Endothelial cell of umbilical vein (primary cell): ENCODE results near the gene ZNF425. TPM values are rescaled to one million over a fixed set of nuclear protein-coding genes. Genes with fewer than 3 reads are reported as not detected.

Experiments
- BruUV-seq: library from RNA; stranded (reverse); fragments of 400-500 nt; replicated peaks from 2 replicates; lab custom pipeline; 2021; lab: Mats Ljungman, UMichigan
- CTCF ChIA-PET: fragments of 300-600, 350-600 bp; sonication (Branson Sonifier 250); formaldehyde crosslinking; loops from one replicate; lab custom pipeline; 2021; ENCODE audit warnings: antibody characterized with exemption, inconsistent platforms; lab: Charles Lee
- POLR2A ChIA-PET: fragments of 300-600, 350-600 bp; sonication (Branson Sonifier 250); formaldehyde crosslinking; loops from one replicate; lab custom pipeline; 2021; ENCODE audit warnings: antibody characterized with exemption, inconsistent platforms; lab: Charles Lee
- DNase-seq: peaks from one replicate; pipeline ENCODE4 v3.0.0-alpha.2; 2011; ENCODE audit warnings: low read depth, low spot score
- FAIRE-seq: peaks from 2 replicates; lab custom pipeline; 2011; peaks lifted over from hg19 to GRCh38; lab: Jason Lieb, UNC
- H2AFZ ChIP-seq: 2 replicates; pipeline ENCODE4 v1.6.0; 2012; ENCODE audit warnings: low read depth, low read length, control low read depth, inconsistent platforms
- H3K27ac ChIP-seq: 2 replicates; pipeline ENCODE4 v1.5.1; 2011; ENCODE audit warnings: low read depth, mild to moderate bottlenecking, control low read depth, low read length, moderate library complexity; ENCODE audit not compliant: insufficient read depth
- H3K27me3 ChIP-seq, 2 experiments: 2 replicates each; pipeline versions ENCODE4 v1.6.0 to v1.6.1; 2011; ENCODE audit warnings: low read length in 2 of 2, mixed read lengths in 1 of 2; ENCODE audit not compliant: control insufficient read depth in 2 of 2, insufficient read depth in 2 of 2
- H3K36me3 ChIP-seq, 2 experiments: 2 replicates in 1 of 2; 3 replicates in 1 of 2; pipeline ENCODE4 v1.5.1; 2011; ENCODE audit warnings: low read length in 2 of 2, mild to moderate bottlenecking in 1 of 2, moderate library complexity in 1 of 2; ENCODE audit not compliant: control insufficient read depth in 2 of 2, insufficient read depth in 2 of 2; ENCODE audit errors: extremely low read depth in 1 of 2
- H3K4me1 ChIP-seq: 3 replicates; pipeline ENCODE4 v1.5.1; 2011; ENCODE audit warnings: mild to moderate bottlenecking, low read length; ENCODE audit not compliant: control insufficient read depth, insufficient read depth; ENCODE audit errors: extremely low read depth
- H3K4me2 ChIP-seq: 2 replicates; pipeline ENCODE4 v1.6.1; 2011; ENCODE audit warnings: low read length, control low read depth, mixed read lengths; ENCODE audit not compliant: insufficient read depth
- H3K4me3 ChIP-seq, 3 experiments: fragments of 200-600 bp in 1 of 3; sonication (generic), shearing (Covaris generic) in 1 of 3; replicated peaks in 1 of 3; 2 replicates each; pipeline ENCODE4 v1.5.1; 2011 to 2016; ENCODE audit warnings: control low read depth in 3 of 3, low read length in 3 of 3, mild to moderate bottlenecking in 2 of 3, inconsistent platforms in 1 of 3, low read depth in 1 of 3, moderate library complexity in 1 of 3; ENCODE audit not compliant: insufficient read depth in 1 of 3
- H3K79me2 ChIP-seq: 2 replicates; pipeline ENCODE4 v1.6.0; 2012; ENCODE audit warnings: low read length, inconsistent platforms; ENCODE audit not compliant: control insufficient read depth, insufficient read depth
- H3K9ac ChIP-seq: replicated peaks from 2 replicates; pipeline ENCODE3; 2011; ENCODE audit warnings: low read length, control low read depth; ENCODE audit not compliant: insufficient read depth; ENCODE audit errors: extremely low read depth
- H3K9me1 ChIP-seq: replicated peaks from 3 replicates; pipeline ENCODE4 v1.6.0; 2011; ENCODE audit warnings: mild to moderate bottlenecking, low read length; ENCODE audit not compliant: control insufficient read depth, insufficient read depth; ENCODE audit errors: extremely low read depth
- H3K9me3 ChIP-seq: replicated peaks from 2 replicates; pipeline ENCODE4 v1.5.1; 2012; ENCODE audit warnings: low read length, inconsistent platforms; ENCODE audit not compliant: control insufficient read depth, insufficient read depth
- H4K20me1 ChIP-seq: replicated peaks from 2 replicates; pipeline ENCODE3; 2011; ENCODE audit warnings: mild to moderate bottlenecking, low read length; ENCODE audit not compliant: control insufficient read depth, insufficient read depth; ENCODE audit errors: extremely low read depth
- CTCF ChIP-seq, 2 donors: IDR thresholded peaks; 1 replicate in 1 of 2; 2 replicates in 1 of 2; pipeline ENCODE4 v1.5.1; 2011; ENCODE audit warnings: low read length in 2 of 2, mild to moderate bottlenecking in 2 of 2, moderate library complexity in 2 of 2, control low read depth in 1 of 2, inconsistent platforms in 1 of 2, low read depth in 1 of 2; ENCODE audit not compliant: insufficient read depth in 1 of 2; ENCODE audit errors: extremely low read depth in 1 of 2
- EZH2 ChIP-seq: IDR thresholded peaks from 2 replicates; pipeline ENCODE4 v1.6.1; 2012; ENCODE audit warnings: borderline replicate concordance, low read depth, mild to moderate bottlenecking, moderate library complexity, low read length, inconsistent platforms; ENCODE audit not compliant: severe bottlenecking
- FOS ChIP-seq: IDR thresholded peaks from 2 replicates; pipeline ENCODE4 v1.6.1; 2011; ENCODE audit warnings: mild to moderate bottlenecking, low read length, moderate library complexity, borderline replicate concordance; ENCODE audit not compliant: insufficient read depth
- GATA2 ChIP-seq: IDR thresholded peaks from 2 replicates; pipeline ENCODE4 v1.7.0; 2011; ENCODE audit warnings: low read depth, mild to moderate bottlenecking, moderate library complexity, mixed read lengths, low read length; ENCODE audit not compliant: insufficient read length, insufficient read depth
- JUN ChIP-seq: IDR thresholded peaks from 2 replicates; pipeline ENCODE4 v1.6.1; 2011; ENCODE audit warnings: borderline replicate concordance, low read depth; ENCODE audit not compliant: insufficient read length, insufficient read depth
- MYC ChIP-seq: IDR thresholded peaks from one replicate; pipeline ENCODE4 v1.6.1; 2011; ENCODE audit warnings: mild to moderate bottlenecking, low read depth, low read length
- POLR2A ChIP-seq: IDR thresholded peaks from 2 replicates; pipeline ENCODE4 v1.6.1; 2012; ENCODE audit warnings: low read depth, mild to moderate bottlenecking, control low read depth, low read length
- POLR2AphosphoS5 ChIP-seq: IDR thresholded peaks from 2 replicates; pipeline ENCODE4 v1.6.1; 2012; ENCODE audit warnings: low read depth, mild to moderate bottlenecking, control low read depth, low read length, moderate library complexity; ENCODE audit not compliant: insufficient read depth
- dilution Hi-C: fragments of 300-500 bp; cut with MboI; formaldehyde crosslinking; loops from one replicate; pipeline ENCODE4 v1.15.0; 2019; ENCODE audit warnings: low sequenced_read_pairs; ENCODE audit not compliant: extremely low pct_ligation_motif_present
- intact Hi-C: fragments of 100-400 bp; cut with micrococcal nuclease; formaldehyde crosslinking; loops from one replicate; pipeline ENCODE4 v1.10.0; 2022
- polyA plus RNA-seq, 4 experiments: library from polyadenylated mRNA; depleted of rRNA in 3 of 4; stranded (reverse) in 3 of 4; unstranded in 1 of 4; fragments of >200 nt; gene quantifications; 2 replicates each; pipeline versions ENCODE4 v1.2.1 to v1.2.3, GENCODE V29; 2011 to 2012; ENCODE audit warnings: missing spikeins in 1 of 4
- total RNA-seq: library from RNA; stranded (reverse); gene quantifications from 2 replicates; pipeline ENCODE4 v1.2.3, GENCODE V29; 2021
- TF ChIP-seq, protein P1 (sequence below): IDR thresholded peaks from 2 replicates; pipeline ENCODE4 v1.6.1; 2011; ENCODE audit not compliant: insufficient read depth, insufficient read length

The ZNF425 gene
- total and polyA plus RNA-seq, 2 donors (not counting 3 experiments of a cell fraction or from before 2014, with no cell fraction given) = 0.68 to 0.93 TPM

DNA sequence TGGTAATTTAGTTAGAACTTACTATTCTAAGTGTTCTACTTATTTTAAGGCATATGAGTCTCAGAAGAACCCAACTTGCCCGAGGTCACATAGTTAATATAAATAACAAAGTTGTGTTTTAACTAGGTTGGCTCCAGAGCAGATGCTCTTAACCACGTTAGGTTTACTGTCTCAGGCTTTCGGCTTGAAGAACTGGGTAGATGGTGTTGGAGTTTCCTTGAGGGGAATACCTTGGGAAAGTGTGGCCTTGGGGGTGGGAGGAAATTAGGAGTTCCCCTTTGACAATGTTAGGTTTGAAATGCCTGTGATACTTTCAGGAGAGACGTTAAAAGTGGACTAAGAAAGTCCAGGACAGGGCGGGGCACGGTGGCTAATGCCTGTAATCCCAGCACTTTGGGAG, 30.8 kb upstream of the ZNF425 start:
- no peak overlapping the region for H3K9ac ChIP-seq
- no peaks in the 10 kb centered on the region for H3K9me1 ChIP-seq
- H3K27ac ChIP-seq = no peak overlapping the region
- BruUV-seq = no TSS peak
- no peaks in the 10 kb centered on the region for H3K27me3 ChIP-seq
- TF ChIP-seq CTCF (IDR thresholded peaks at IDR 0.05; ENCODE audit: extremely low read depth in 1 of 2, insufficient read depth in 1 of 2, low read depth in 1 of 2, low read length in 2 of 2) (no peak), POLR2AphosphoS5 (no peak), JUN (no peak), EZH2 (no peak), GATA2 (no peak), FOS (no peak), POLR2A (no peak), MYC (no peak)
- TF ChIP-seq, protein P1, sequence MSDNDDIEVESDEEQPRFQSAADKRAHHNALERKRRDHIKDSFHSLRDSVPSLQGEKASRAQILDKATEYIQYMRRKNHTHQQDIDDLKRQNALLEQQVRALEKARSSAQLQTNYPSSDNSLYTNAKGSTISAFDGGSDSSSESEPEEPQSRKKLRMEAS = no peak
- H3K4me2 ChIP-seq = no peak overlapping the region
- intact Hi-C loops = no loop called here
- no peaks in the 10 kb centered on the region for H4K20me1 ChIP-seq
- no peak for DNase-seq
- ChIA-PET CTCF (interaction anchor here (1.4 kb wide), 1 partner anchor 10 kb away, joined by 4 read pairs; the partner anchor contains the start of gene ZNF398), POLR2A (no interaction called here)
- no peak for FAIRE-seq
- H3K4me3 ChIP-seq = no peak overlapping the region
- peaks cover 2% of the 10 kb centered on the region in 2 experiments for H3K36me3 ChIP-seq
- H3K4me1 ChIP-seq = peaks cover 8% of the 10 kb centered on the region
- H3K9me3 ChIP-seq = no peaks in the 10 kb centered on the region
- no peak overlapping the region for H2AFZ ChIP-seq
- H3K79me2 ChIP-seq = peaks cover 24% of the 10 kb centered on the region
- dilution Hi-C loops = no loop called here
